DMS53 treated with DMSO at 0.1 percent for 48 hours (cell line): ENCODE measurements around the gene ULBP2.
"Not testable (repeated sequence)": the region's sequence is repeated elsewhere in the genome, so short reads cannot be mapped to it uniquely, and the experiment has no call there.

ENCODE experiments used
- DNase-seq: peaks from one replicate; lab custom pipeline; 2025; ENCODE audit not compliant: unreplicated experiment; lab: John Stamatoyannopoulos, UW

ULBP2 gene

DNA sequence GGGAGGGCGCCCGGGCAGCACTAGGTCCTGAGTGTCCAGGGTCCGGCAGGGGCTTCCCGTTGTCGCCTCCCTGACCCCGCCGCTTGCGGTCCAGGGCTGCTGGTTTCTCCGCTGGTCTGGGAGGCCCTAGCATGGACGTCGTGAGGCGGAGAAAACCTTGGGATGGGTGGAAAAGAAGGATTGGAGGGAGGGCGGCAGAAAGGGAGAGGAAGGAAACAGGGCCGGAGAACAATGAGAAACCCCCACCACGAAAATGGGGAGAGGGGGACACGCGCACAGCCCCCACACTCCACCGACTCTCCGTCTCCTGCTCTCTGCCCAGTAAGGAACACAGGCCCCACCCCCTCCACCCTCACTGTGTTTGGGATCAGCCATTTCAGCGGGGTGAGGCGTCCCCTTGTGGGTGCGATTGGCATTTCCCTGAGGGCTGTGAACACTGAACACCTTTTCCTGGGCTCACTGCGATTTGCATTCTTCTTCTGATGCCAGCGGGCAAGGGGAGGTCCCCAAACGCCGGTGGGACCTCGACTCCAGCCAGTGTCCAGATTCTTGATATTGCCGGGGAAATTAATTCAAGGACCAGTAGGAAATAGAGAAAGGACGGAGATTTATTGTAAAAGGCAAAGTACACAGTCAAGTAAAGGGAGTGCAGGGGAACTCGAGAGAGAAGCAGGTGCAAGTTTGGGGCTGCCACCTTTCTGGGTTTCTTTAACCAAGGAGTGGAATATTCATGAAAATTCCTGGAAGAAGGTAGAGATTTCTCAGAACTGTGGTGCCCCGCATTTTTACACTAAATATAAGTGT, 15.6 kb upstream of the ULBP2 start:
- peak; percentile 40 for DNase-seq

DNA sequence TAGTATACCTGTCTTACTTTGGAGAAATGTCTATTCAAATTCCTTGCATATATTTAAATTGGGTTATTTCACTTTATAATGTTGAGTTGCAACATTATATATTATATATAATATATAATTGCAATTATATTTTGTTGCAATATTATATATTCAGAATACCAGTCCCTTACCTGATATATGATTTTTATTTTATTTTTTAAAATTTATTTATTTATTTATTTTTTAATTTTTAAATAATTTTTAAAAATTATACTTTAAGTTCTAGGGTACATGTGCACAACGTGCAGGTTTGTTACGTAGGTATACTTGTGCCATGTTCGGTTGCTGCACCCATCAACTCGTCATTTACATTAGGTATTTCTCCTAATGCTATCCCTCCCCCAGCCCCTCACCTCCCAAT, 14.8 kb upstream of the ULBP2 start:
- not testable (repeated sequence) for DNase-seq

DNA sequence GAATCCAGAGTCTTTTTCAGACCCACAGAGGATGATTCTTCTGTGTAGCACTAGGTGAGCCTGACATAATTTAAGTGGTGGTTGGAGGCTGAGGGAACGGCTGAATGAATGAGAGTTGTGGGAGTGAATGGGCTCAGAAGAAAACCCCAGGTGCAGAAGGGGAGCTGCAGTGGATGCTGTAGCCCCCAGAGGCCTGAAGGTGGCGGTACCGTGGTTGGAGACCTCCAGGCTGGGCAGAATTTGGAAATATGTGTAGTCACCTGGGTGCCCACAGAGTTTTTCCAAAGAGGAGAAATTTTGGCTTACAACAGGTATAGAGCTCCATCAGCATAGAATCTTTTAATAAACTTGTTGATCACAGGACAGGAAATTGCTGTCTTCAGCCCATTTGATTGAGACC, 12.4 kb upstream of the ULBP2 start:
- DNase-seq, result no peak

DNA sequence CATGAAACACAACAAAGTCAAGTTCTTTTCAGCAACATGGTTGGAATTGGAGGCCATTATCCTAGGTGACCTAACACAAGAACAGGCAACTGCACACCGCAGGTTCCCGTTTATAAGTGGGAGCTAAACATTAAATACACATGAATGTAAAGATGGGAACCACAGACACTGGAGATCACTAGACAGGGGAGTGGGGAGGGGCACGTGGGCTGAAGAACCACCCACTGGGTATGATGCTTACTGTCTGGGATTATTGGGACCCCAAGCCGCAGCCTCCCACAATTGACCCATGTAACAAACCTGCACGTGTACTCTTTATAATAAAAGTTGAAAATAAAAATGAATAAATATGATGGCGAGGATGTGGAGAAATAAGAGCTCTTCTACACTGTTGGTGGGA, 10.3 kb upstream of the ULBP2 start:
- DNase-seq, result no peak

DNA sequence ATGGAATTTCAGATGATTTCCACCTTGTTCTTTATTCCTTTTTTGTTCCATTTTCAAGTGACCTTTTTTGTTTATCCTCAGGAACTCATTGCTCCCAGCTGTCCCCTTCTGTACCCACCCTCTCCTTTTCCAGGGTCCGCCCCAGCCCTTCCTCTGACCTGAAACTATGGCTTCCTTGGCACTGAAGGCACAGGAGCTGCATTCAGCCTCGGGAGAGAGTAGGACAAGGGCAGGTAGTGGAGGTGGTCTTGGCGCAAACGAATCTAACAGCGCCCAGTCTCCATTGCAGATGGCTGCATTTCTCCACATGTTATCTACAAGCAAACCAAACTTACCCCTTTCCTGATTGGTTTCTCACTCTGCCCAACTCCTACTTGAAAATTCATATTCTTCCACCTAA, 8.8 kb upstream of the ULBP2 start:
- DNase-seq, result no peak

DNA sequence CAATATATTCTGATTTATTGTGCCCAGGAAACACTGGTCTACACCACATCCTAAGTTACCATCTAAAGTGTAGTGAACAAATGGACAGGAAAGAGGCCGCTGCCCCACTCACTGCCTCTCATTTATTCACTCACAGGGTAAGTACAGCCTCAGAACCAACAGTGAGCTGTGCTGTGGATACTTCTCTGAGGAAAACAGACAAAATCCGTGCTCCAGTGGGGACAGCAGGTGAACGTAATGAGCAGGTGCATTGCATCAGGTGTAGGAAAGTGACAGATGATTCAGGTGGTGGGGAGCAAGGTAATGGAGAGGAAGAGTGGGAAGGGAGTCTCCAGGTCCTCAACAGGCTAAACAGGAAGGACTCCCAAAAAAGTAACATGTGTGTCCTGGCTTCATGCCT, 8.4 kb upstream of the ULBP2 start:
- no peak for DNase-seq

DNA sequence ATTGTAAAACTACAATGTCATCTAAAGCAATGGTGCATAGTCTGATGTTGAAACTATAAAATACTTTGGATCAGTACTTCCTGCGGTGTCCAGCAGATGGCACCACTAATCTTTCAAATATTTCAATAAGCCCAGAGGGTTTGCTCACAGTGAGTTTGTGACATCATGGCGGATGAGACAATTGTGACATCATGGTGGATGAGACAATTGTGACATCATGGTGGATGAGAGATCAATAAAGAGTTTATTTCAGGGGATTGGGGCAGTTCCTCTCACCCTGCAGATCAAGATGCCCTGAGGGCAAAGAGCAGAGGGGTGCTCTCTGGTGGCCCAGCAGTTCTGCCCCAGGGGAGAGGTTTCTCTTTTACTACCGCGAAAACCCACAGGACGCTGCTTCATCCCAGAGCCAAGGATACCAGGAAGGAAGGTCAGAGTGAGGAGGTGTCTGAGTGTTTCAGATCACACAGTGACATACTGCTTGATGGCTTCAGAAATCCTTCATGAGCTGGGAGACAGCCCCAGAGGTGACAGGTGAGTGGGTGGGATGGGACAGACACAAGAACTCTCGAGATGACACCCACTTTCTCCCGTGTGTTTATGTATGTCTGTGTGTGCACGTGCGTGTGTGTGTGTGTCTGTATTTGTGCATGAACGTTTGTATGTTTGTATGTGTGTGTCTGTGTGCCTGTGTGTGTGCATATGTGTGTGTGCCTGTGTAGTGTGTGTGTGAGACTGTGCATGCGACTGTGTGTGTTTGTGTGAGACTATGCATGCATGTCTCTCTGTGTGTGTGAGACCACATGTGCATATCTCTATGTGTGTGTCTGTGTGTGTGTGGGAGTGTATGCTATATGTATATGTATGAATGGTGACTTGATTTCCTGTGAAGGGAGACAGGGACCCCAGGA, 7.3 kb upstream of the ULBP2 start:
- peak; percentile 62 for DNase-seq

DNA sequence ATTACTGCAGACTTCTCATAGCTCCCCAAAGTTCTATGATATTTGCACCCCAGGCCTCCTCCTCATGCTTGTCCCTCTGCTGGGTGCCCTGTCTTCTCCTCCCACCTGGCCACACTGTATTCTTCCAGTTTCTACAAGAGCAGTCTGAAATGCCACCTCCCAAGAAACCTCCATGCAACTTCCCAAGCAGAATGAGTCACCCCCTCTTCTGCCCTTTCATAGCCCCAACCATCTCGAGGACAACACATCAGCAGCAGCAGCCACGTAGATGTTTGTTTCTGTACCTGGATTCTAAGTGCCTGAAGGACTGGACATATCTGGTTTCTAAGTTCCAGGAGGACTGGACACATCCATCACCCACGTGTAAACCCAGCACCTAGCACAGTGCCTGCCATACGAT, 6.6 kb upstream of the ULBP2 start:
- no peak for DNase-seq

DNA sequence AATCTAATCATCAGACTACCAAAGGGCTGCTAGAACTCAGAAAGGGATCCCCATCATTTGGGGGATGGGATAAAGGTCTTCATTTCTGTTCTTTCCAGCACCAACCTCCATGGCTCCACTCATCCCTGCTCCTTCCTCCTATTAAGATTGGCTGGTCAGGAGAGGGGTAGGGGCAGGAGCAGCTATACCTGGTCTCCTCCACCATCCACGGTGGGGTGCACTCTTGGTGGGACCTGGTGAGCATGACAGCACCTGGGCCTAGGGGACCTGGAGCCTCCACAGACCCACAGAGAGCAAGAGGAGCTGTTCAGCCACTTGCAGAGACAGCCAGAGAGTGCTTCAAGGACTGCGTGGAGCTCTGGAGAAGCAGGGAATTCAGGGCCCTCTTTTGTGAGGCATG, 6.1 kb upstream of the ULBP2 start:
- no peak for DNase-seq

DNA sequence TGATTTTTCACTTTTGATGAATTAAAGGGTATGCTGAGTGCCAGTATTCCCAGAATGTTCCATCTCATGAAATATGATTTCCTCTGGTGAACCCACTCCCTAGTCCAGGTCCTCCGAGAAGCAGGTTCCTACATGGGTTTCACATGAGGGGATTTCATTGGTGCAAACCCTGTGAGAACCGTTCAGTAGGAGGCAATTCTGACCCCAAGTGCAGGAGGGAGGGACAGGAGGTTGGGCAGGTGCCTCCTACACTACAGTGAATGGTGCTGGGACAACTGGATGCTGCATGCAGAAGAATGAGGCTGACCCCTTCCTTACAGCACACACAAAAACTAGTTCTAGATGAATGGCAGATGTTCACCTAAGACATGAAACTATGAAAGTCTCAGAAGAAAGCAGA, 5.1 kb upstream of the ULBP2 start:
- DNase-seq, result no peak

DNA sequence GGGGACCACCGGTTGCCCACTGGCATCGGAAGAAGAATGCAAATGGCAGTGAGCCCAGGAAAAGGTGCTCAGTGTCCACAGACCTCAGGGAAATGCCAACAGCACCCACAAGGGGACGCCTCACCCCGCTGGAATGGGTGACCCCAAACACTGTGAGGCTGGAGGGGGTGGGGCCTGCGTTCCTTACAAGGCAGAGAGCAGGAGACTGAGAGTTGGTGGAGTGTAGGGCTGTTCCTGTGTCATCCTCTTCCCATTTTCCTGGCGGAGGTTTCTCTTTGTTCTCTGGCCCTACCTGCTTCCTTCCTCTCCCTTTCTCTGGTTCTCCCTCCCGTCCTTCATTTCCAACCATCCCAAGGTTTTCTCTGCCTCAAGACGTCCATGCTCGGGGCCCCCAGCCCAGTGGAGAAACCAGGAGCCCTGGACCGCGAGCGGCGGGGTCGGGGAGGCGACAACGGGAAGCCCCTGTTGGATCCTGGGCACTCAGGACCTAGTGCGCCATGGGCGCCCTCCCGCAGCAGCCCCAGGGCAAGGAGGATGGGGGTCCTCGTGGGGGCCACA, 3.7 kb upstream of the ULBP2 start:
- not testable (repeated sequence) for DNase-seq

DNA sequence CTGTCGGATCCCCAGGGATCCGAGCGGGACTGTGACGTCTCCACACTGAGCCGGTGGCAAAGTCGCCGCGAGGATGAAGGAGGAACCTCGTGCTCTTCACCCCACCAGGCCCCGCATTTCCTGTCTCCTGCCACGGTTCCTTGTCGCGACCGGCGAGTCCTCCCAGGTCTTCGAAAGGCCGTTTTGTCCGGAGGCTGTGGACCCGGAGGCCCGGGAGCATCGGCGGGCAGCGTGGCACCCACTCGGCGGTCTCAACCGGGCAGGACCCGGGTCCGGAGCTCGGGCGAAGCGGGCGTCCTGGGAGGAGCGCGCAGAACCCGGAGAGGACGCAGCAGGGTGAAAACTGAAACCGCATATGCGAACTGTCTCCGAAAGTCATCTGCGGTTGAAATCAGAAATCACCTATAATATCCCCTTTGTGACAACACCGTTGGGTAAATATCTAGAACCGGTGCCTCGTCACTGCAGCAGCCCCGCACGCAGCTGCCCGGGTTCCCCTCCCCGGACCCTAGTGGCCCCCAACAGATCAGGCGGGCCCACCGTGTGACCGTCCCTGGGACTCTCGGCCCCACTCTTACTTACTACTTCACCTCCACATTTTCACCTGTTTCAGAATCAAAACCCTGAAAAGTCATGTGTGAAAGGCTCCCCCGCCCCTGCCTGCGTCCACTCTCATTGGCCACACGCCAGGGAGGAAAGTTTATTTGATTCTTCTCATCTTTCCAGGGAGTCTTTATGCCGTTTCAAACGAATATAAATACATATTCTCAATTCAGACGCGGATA, 3.1 kb upstream of the ULBP2 start:
- DNase-seq, result no peak

DNA sequence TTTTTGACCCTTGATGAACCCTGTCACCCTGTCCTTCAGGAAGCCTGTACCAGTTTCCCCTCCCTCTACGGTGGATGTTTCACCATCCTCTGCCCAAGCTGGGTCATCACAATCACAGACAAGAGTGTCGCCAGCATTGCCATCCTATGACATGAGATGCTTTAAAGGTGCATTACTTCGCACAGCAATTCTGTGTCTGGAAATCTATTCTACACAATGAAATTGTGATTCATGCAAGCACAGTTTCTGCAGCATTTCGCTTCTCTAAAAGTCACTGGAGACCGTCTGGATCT, 2.5 kb upstream of the ULBP2 start:
- DNase-seq, result no peak

DNA sequence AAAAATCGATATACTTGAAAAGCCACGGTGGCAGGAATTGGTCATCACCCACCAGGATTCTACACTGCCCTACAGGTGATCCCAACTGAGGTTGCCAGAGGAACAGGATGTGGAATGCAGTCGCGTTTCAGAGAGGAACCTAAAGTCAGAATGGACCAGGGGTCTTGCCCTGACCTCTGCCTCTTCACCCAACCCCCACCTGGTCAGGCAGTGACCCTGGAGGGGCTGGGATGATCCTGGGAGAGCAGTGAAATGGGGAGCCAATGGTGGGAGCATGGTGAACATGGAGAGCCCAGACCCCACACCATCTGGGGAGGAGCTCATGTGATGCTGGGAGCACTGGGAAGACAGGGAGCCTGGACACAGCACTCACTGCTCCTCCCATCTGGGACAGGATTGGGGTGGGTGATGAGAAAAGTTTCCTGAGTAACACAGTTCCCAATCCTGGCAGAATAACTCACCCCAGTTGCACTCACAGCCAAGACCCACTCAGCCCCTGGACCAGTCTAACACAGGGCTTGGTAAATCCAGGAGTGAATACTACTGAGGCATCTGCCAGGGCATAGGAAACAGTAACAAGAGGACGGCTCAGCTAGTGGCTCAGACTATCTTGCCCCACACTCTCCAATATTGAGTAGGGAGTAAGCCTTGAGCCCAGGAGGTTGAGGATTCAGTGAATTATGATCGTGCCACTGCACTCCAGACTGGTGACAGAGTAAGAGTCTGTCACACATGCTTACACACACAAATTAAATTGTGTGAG, 1.7 kb upstream of the ULBP2 start:
- no peak for DNase-seq

DNA sequence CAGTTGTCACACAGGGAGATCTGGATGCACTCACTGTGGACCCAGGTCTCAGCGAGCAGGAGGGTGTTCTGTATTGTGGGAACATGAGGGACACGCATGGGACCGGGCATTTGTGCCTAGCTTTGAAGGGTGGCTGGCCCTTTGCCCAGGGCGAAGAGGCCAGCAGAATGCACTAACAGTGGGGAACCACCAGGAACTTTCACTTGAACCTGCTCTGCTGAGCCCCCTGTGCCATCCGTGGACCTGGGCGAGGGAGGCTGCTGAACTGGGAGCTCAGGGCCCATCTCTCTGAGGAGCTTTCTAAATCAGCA, 1.2 kb upstream of the ULBP2 start:
- no peak for DNase-seq

DNA sequence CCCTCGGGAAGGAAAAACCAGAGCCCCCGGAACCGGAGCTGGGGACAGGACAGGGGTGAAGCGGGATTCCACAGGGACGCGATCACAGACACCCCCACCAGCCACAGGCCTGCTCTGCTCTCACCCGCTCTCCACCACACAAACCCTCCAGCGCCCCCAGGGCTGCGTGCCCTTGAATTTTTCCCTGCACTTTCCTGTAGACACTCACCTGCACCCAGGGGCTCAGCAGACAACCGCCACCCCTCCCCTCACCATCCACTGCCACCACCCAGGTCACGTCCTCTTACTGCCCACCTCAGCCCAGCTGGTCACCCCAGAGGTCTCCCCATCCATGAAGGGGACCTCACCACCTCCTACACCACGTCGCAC, 631 bp downstream of the ULBP2 start:
- no peak for DNase-seq

DNA sequence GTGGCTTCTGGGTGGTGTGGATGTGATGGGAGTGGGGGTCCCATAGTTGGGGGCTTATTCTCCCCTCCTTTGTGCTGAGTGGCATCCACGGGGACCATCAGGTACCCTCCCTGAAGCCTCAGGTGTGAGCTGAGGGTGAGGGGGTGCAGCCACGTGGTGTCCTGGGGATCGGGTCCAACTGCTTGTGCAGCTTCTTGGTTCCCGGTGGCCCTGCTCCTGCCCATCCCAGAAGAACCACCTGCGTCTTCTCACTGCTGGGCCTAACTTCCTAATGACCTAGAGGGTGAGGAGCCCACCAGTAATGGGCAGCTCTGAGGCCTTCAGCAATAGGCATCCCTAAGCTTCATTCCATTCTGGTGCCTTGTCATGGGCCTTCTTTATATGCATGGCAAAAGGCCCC, 1.5 kb downstream of the ULBP2 start:
- not testable (repeated sequence) for DNase-seq

DNA sequence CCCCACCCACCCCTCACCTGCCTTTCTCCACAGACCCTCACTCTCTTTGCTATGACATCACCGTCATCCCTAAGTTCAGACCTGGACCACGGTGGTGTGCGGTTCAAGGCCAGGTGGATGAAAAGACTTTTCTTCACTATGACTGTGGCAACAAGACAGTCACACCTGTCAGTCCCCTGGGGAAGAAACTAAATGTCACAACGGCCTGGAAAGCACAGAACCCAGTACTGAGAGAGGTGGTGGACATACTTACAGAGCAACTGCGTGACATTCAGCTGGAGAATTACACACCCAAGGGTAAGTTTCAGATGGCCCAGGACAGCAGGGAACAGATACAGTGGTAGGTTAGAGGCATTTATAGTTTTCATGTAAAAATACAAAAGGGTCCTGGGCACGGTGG, 3.5 kb downstream of the ULBP2 start:
- not testable (repeated sequence) for DNase-seq

DNA sequence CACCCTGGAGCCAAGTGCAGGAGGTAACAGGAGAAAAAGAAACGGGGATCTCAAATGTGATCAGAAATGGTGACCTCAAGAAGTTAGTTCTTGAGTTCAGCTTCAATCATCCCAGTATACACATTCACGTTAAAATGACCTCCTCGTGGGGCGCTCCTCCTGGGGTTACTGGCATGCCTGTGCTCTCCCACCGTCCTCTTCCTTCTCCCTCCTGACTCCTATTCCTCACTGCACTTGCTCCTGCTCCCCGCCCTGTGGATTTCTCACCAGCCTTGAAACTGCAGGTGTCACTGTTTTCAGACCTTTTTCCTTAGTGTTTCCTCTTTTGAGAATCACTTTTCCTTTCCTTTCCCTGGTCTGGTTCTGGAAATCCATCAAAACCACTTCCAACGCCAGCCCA, 4.8 kb downstream of the ULBP2 start:
- not testable (repeated sequence) for DNase-seq

DNA sequence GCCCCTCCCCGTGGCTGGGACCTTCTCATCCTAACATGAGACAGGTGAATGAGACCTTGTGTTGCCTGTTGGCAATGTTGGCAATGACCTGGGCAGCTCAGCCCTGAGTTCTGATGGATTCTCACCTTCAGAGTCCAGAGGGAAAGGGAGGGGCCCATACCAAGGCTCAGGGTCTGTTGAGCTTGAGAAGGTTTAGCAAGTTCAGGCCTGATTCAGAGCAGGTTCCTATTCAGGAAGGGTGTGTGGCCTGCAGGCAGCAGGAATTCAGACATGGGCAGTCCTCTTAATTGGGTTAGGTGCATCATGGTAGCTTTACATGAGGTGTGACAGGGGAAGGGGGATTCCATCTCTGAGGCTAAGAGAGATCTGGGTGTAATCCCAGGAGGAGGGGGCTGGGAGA, 5.7 kb downstream of the ULBP2 start:
- not testable (repeated sequence) for DNase-seq

DNA sequence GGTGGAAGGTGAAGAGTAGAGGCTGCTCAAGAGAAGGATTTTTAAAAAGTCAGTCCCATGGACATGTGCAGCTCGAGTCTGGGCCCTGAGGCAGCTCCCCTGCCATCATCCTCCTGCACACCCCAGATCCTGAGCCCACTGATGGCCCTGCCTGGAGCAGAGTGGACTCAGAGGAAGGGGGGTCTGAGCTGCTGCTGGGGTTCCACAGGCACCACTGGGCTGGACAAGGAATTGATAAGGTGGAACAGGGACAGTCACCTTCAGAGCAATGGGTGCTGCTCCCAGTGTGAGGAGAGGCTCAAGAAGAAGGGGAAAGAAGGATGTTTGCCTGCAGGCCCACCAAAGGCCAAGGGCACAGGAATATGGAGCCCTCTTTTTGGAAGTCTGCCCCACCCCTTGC, 6.2 kb downstream of the ULBP2 start:
- DNase-seq, result no peak
